ENCODE data around the gene MEP1B.
"Not testable (repeated sequence)": the region's sequence is repeated elsewhere in the genome, so short reads cannot be mapped to it uniquely, and the experiment has no call there.

The MEP1B gene

DNA sequence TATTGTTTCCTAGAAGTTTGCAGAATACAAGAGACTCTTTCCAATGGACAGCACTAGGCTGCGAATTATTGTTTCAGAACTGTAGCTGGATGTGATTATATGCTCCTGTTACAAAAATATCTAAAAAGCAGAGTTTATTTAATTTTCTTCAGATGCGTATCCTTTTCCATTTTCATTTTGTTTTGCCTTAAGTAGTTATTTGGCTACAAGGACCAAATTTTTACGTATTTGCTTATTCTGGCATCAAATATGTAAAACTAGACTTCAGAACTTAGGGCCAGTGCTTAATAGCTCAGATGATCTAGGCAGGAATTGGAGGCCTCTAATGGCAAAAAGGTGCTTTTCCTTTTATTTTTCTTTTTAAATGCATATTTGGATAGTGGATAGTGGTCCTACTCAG is 18.7 kb downstream of the MEP1B start:
- Histone ChIP-seq H3K4me1 (ENCODE audit: control insufficient read depth, insufficient read depth, low read length, poor library complexity, severe bottlenecking) (no peaks in the 10 kb centered on the region), H3K9me3 (ENCODE audit: control insufficient read depth, low read length) (no peaks in the 10 kb centered on the region), H3K27ac (ENCODE audit: insufficient read depth, low read length, poor library complexity, severe bottlenecking) (no peak overlapping the region), H3K36me3 (ENCODE audit: control insufficient read depth, insufficient read depth, low read length) (no peaks in the 10 kb centered on the region), H3K27me3 (replicated peaks; ENCODE audit: control insufficient read depth, insufficient read depth, low read length, poor library complexity, severe bottlenecking) (no peaks in the 10 kb centered on the region), H3K4me3 (ENCODE audit: insufficient read depth, low read depth, low read length, poor library complexity, severe bottlenecking) (no peak overlapping the region)
- no peak for DNase-seq

DNA sequence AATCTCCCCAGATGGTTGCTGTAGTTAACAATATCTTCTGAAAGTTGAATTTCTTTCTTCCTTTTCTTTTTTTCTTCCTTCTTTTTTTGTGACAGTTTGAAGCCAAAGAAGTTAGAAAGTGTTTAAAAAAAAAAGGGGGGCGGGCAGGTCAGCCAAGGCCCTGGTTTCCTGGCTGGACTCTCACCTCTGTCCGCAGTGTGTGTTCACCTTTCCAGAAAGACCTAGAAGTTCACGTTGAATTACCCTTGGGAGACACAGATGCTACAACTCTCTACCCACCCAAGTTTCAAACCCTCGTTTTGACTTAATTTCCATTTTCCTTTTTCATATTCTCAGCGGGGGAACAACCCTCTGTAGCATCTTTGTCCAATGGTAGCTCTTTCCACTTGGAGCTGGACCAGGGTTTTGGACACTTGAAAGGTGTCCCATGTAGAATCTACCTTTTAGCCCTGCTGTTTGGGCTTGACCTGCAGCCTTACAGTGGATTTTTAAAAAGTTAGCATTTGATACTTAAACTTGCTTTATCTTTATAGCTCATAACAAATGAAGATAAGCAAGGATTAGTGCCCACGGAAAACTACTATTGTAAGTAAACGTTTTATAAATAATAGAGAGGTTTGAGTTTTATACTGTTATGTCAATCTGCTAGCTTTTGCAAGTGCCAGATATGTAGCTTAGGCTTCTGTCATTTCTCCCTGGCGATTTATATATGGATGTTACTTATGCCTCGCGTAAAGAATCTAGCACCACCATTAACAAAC is 20.0 kb downstream of the MEP1B start:
- Histone ChIP-seq H3K4me3 (ENCODE audit: insufficient read depth, low read depth, low read length, poor library complexity, severe bottlenecking) (no peak overlapping the region), H3K36me3 (ENCODE audit: control insufficient read depth, insufficient read depth, low read length) (no peaks in the 10 kb centered on the region), H3K9me3 (ENCODE audit: control insufficient read depth, low read length) (no peaks in the 10 kb centered on the region), H3K27ac (ENCODE audit: insufficient read depth, low read length, poor library complexity, severe bottlenecking) (no peak overlapping the region), H3K4me1 (ENCODE audit: control insufficient read depth, insufficient read depth, low read length, poor library complexity, severe bottlenecking) (no peaks in the 10 kb centered on the region), H3K27me3 (replicated peaks; ENCODE audit: control insufficient read depth, insufficient read depth, low read length, poor library complexity, severe bottlenecking) (no peaks in the 10 kb centered on the region)
- no peak for DNase-seq

DNA sequence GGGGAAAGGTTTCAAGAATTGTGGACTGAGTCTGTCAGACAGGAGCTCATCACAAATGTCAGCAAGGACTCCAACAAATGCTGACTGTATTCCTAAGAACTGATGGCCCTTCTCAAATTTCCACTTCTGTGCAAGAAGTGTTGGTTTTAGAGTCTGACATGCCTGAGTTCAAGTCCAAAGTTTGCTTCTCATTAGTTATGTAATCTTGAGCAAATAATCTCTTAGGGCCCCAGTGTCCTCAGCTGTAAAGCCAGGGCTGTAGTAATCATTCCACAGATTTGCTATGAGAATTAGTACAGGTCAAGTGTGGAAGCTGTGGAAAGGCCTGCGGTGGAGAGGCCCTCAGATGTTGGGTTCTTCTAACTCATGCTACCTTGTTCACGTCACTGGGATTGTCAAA is 23.9 kb downstream of the MEP1B start:
- peaks cover 3% of the 10 kb centered on the region for H3K27me3 ChIP-seq (replicated peaks; ENCODE audit: control insufficient read depth, insufficient read depth, low read length, poor library complexity, severe bottlenecking)
- H3K4me1 ChIP-seq (ENCODE audit: control insufficient read depth, insufficient read depth, low read length, poor library complexity, severe bottlenecking) = no peaks in the 10 kb centered on the region
- DNase-seq = no peak
- H3K4me3 ChIP-seq (ENCODE audit: insufficient read depth, low read depth, low read length, poor library complexity, severe bottlenecking) = no peak overlapping the region
- H3K27ac ChIP-seq (ENCODE audit: insufficient read depth, low read length, poor library complexity, severe bottlenecking) = no peak overlapping the region
- H3K9me3 ChIP-seq (ENCODE audit: control insufficient read depth, low read length) = no peaks in the 10 kb centered on the region
- H3K36me3 ChIP-seq (ENCODE audit: control insufficient read depth, insufficient read depth, low read length) = no peaks in the 10 kb centered on the region

- peaks cover 3% of the 10 kb centered on the region for H3K27me3 ChIP-seq (replicated peaks; ENCODE audit: control insufficient read depth, insufficient read depth, low read length, poor library complexity, severe bottlenecking)
- H3K4me1 ChIP-seq (ENCODE audit: control insufficient read depth, insufficient read depth, low read length, poor library complexity, severe bottlenecking) = no peaks in the 10 kb centered on the region
- no peak overlapping the region for H3K27ac ChIP-seq (ENCODE audit: insufficient read depth, low read length, poor library complexity, severe bottlenecking)
- H3K36me3 ChIP-seq (ENCODE audit: control insufficient read depth, insufficient read depth, low read length) = no peaks in the 10 kb centered on the region
- H3K4me3 ChIP-seq (ENCODE audit: insufficient read depth, low read depth, low read length, poor library complexity, severe bottlenecking) = no peak overlapping the region
- no peak for DNase-seq
- H3K9me3 ChIP-seq (ENCODE audit: control insufficient read depth, low read length) = no peaks in the 10 kb centered on the region
These were observed 26.6 kb downstream of the MEP1B start for GRCh38 chr18:32216390-32216789.

DNA sequence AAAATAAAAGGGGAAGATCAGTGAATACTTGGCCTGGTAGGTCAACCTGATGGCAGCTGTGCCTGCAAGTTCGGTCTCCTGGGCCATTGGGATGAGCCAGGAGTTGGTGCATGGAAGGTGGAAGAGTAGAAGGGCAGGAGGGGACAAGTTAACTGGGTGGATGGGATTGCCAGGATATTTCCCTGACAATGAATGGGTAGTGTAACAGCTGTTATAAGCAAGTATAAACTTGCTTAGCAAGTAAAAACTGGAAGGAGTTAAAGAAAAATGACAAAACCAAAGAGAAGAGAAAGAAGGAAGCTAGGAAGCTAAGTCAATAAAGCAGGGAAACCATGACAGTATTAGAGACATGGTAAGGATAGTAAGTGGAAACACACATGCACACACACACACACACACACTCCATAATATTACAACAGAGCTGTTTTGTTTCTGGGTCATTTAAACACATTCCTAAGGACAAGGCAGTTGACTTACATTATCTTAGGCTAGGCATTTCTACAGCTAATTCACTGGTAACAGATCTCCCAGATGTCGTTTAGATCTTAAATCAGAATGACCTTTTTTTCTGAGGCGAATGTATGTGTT is 29.7 kb downstream of the MEP1B start:
- H3K27me3 ChIP-seq (replicated peaks; ENCODE audit: control insufficient read depth, insufficient read depth, low read length, poor library complexity, severe bottlenecking) = peaks cover 3% of the 10 kb centered on the region

DNA sequence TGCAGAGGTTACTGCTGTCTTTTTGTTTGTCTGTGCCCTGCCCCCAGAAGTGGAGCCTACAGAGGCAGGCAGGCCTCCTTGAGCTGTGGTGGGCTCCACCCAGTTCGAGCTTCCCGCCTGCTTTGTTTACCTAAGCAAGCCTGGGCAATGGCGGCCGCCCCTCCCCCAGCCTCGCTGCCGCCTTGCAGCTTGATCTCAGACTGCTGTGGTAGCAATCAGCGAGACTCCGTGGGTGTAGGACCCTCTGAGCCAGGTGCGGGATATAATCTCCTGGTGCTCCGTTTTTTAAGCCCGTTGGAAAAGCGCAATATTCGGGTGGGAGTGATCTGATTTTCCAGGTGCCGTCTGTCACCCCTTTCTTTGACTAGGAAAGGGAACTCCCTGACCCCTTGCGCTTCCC is 43.5 kb downstream of the MEP1B start:
- H3K9me3 ChIP-seq (ENCODE audit: control insufficient read depth, low read length); H3K4me1 ChIP-seq (ENCODE audit: control insufficient read depth, insufficient read depth, low read length, poor library complexity, severe bottlenecking); H3K27ac ChIP-seq (ENCODE audit: insufficient read depth, low read length, poor library complexity, severe bottlenecking); H3K4me3 ChIP-seq (ENCODE audit: insufficient read depth, low read depth, low read length, poor library complexity, severe bottlenecking); DNase-seq; H3K27me3 ChIP-seq (replicated peaks; ENCODE audit: control insufficient read depth, insufficient read depth, low read length, poor library complexity, severe bottlenecking); H3K36me3 ChIP-seq (ENCODE audit: control insufficient read depth, insufficient read depth, low read length): not testable (repeated sequence)

More for the DNA sequence above, 29.7 kb downstream of the MEP1B start:
- H3K27ac ChIP-seq (ENCODE audit: insufficient read depth, low read length, poor library complexity, severe bottlenecking) = no peak overlapping the region
- H3K36me3 ChIP-seq (ENCODE audit: control insufficient read depth, insufficient read depth, low read length) = no peaks in the 10 kb centered on the region
- H3K9me3 ChIP-seq (ENCODE audit: control insufficient read depth, low read length) = no peaks in the 10 kb centered on the region
- no peak for DNase-seq
- no peaks in the 10 kb centered on the region for H3K4me1 ChIP-seq (ENCODE audit: control insufficient read depth, insufficient read depth, low read length, poor library complexity, severe bottlenecking)
- H3K4me3 ChIP-seq (ENCODE audit: insufficient read depth, low read depth, low read length, poor library complexity, severe bottlenecking) = no peak overlapping the region

DNA sequence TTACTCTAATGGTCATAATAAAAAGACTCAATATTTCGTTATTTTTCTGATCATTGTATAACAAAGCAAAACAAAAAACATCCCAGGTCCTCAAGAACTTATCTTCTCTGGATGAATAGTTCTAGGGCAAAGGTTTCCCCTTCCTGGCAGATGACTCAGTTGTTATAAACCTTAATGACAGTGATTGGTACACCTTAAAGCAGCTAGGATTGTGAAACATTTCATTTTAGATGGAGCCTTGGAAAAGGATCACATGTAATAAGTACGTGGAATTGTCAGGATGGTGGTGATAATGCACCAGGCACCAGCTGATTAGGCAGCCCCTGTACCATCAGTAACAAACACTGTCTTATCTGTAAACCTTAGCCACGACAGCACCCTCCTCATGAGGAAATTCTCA is 47.2 kb downstream of the MEP1B start:
- Histone ChIP-seq H3K4me3 (ENCODE audit: insufficient read depth, low read depth, low read length, poor library complexity, severe bottlenecking) (no peak overlapping the region), H3K36me3 (ENCODE audit: control insufficient read depth, insufficient read depth, low read length) (no peaks in the 10 kb centered on the region), H3K27ac (ENCODE audit: insufficient read depth, low read length, poor library complexity, severe bottlenecking) (no peak overlapping the region), H3K4me1 (ENCODE audit: control insufficient read depth, insufficient read depth, low read length, poor library complexity, severe bottlenecking) (no peaks in the 10 kb centered on the region), H3K9me3 (ENCODE audit: control insufficient read depth, low read length) (no peaks in the 10 kb centered on the region), H3K27me3 (replicated peaks; ENCODE audit: control insufficient read depth, insufficient read depth, low read length, poor library complexity, severe bottlenecking) (peaks cover 1% of the 10 kb centered on the region)
- DNase-seq = no peak

DNA sequence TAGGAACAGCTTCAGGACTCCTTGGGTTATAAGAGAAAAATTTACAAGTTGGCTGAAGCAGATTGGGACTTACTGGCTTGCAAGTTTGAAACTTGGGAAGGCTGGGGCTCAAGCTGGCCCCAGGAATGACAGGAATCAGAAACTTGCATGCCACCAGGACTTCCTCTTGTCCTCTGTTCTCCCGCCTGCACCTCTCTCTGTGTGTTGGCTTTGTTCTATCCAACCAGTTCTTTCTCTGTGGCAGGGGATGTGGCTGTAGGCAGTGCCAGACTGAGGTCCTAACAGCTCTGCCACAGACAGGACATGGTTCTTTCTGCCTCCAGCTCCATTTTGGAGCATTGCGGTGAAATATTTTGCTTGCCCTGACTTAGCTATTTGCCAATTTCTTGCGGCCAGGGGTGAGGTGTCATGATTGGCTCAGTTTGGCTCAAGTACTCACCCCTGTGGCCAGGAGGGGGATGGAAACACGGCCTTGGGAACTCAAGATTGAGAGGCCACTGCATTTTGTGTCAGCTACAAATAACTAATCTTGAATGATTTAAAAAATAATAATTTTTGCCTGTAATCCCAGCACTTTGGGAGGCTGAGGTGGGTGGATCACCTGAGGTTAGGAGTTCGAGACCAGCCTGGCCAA is 48.9 kb downstream of the MEP1B start:
- no peaks in the 10 kb centered on the region for H3K4me1 ChIP-seq (ENCODE audit: control insufficient read depth, insufficient read depth, low read length, poor library complexity, severe bottlenecking)
- DNase-seq = no peak
- H3K4me3 ChIP-seq (ENCODE audit: insufficient read depth, low read depth, low read length, poor library complexity, severe bottlenecking) = no peak overlapping the region
- H3K27me3 ChIP-seq (replicated peaks; ENCODE audit: control insufficient read depth, insufficient read depth, low read length, poor library complexity, severe bottlenecking) = peaks cover 3% of the 10 kb centered on the region
- no peak overlapping the region for H3K27ac ChIP-seq (ENCODE audit: insufficient read depth, low read length, poor library complexity, severe bottlenecking)
- no peaks in the 10 kb centered on the region for H3K9me3 ChIP-seq (ENCODE audit: control insufficient read depth, low read length)
- H3K36me3 ChIP-seq (ENCODE audit: control insufficient read depth, insufficient read depth, low read length) = no peaks in the 10 kb centered on the region

DNA sequence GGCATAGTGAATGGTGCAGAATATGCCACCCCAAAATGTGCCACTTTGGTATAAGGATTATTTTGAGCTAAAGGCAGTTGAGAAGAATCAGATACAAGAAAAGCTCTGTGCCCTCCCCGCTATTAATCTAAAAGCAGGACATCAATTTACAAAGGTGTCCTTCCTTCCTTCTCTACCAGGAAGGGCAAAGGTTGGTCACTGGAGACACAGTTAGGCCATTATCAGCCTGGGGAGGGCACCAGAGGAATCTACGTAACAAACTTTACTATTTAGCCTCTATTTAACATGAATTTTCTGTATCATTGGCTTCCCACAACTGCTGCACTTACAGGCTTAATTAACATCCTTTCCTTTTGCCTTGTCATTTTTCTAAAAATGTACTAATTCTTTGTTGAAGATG is 52.6 kb downstream of the MEP1B start:
- H3K4me3 ChIP-seq (ENCODE audit: insufficient read depth, low read depth, low read length, poor library complexity, severe bottlenecking) = no peak overlapping the region
- H3K9me3 ChIP-seq (ENCODE audit: control insufficient read depth, low read length) = no peaks in the 10 kb centered on the region
- no peak overlapping the region for H3K27ac ChIP-seq (ENCODE audit: insufficient read depth, low read length, poor library complexity, severe bottlenecking)
- no peak for DNase-seq
- H3K36me3 ChIP-seq (ENCODE audit: control insufficient read depth, insufficient read depth, low read length) = no peaks in the 10 kb centered on the region
- H3K27me3 ChIP-seq (replicated peaks; ENCODE audit: control insufficient read depth, insufficient read depth, low read length, poor library complexity, severe bottlenecking) = peaks cover 7% of the 10 kb centered on the region
- H3K4me1 ChIP-seq (ENCODE audit: control insufficient read depth, insufficient read depth, low read length, poor library complexity, severe bottlenecking) = no peaks in the 10 kb centered on the region

- Histone ChIP-seq H3K27ac (ENCODE audit: insufficient read depth, low read length, poor library complexity, severe bottlenecking) (no peak overlapping the region), H3K9me3 (ENCODE audit: control insufficient read depth, low read length) (no peaks in the 10 kb centered on the region), H3K27me3 (replicated peaks; ENCODE audit: control insufficient read depth, insufficient read depth, low read length, poor library complexity, severe bottlenecking) (peaks cover 7% of the 10 kb centered on the region), H3K4me1 (ENCODE audit: control insufficient read depth, insufficient read depth, low read length, poor library complexity, severe bottlenecking) (no peaks in the 10 kb centered on the region), H3K4me3 (ENCODE audit: insufficient read depth, low read depth, low read length, poor library complexity, severe bottlenecking) (no peak overlapping the region), H3K36me3 (ENCODE audit: control insufficient read depth, insufficient read depth, low read length) (no peaks in the 10 kb centered on the region)
- DNase-seq = no peak
These were observed 53.5 kb downstream of the MEP1B start for GRCh38 chr18:32243358-32243757.
